GM12891 (cell line): ENCODE measurements around the gene APBB2.

Experiments
- POLR2A ChIP-seq: IDR thresholded peaks from 2 replicates; pipeline ENCODE4 v1.6.1; 2011; ENCODE audit warnings: low read depth, low read length, control low read depth
- POLR2AphosphoS5 ChIP-seq: IDR thresholded peaks from 2 replicates; pipeline ENCODE4 v1.6.1; 2011; ENCODE audit warnings: low read depth, low read length, control low read depth
- SPI1 ChIP-seq: IDR thresholded peaks from 2 replicates; pipeline ENCODE4 v1.6.1; 2011; ENCODE audit warnings: low read depth, low read length, control low read depth

DNA sequence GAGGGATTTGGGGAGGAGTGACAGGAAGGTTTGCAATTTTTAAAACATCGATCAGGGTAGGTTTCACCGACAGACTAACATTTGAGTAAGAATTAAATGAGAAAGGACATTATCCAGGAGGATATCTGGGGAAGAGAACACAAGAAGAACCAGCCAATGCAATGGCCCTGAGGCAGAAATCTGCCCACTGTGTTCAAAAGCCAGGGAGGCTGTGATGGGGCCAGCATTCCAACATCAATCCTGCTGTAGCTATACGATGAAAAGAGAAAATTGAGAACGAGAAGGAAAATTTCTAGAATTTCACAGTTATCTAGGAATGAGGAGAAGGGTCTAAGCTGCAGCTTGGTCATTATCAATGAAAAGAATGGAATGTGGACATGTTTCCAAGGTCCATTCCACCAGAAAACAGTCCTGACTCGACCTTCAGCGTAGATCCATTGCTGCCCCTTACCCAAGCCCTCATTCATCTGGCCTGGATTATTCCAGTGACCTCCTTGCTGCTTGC is 84.4 kb downstream of the APBB2 start:
- no peak for TF ChIP-seq POLR2AphosphoS5
- TF ChIP-seq SPI1 = no peak
- TF ChIP-seq POLR2A = no peak
